CD14-positive monocyte (primary cell): ENCODE measurements around the gene CIITA. TPM values are rescaled to one million over a fixed set of nuclear protein-coding genes. Genes with fewer than 3 reads are reported as not detected.

ENCODE experiments used
- DNase-seq, 3 donors: peaks; one replicate each; pipeline ENCODE4 v3.0.0-alpha.2; 2011 to 2022
- H2AFZ ChIP-seq: 2 replicates; pipeline ENCODE4 v1.6.0; 2012; ENCODE audit warnings: mild to moderate bottlenecking, low read depth, low read length, inconsistent platforms; ENCODE audit not compliant: insufficient read depth, poor library complexity, severe bottlenecking
- H3K27ac ChIP-seq, 2 donors: 1 replicate in 1 of 2; 2 replicates in 1 of 2; pipeline ENCODE4 v1.5.1; 2012 to 2013; ENCODE audit warnings: low read length in 2 of 2, control low read depth in 1 of 2, inconsistent platforms in 1 of 2, low read depth in 1 of 2, mild to moderate bottlenecking in 1 of 2
- H3K27me3 ChIP-seq, 2 donors: one replicate each; pipeline versions ENCODE4 v1.6.0 to v1.6.1; 2011 to 2013; ENCODE audit warnings: low read length in 2 of 2; ENCODE audit not compliant: control insufficient read depth in 2 of 2, insufficient read depth in 2 of 2
- H3K36me3 ChIP-seq, 2 donors: replicated peaks in 1 of 2; 1 replicate in 1 of 2; 2 replicates in 1 of 2; pipeline versions ENCODE4 v1.5.1 to v1.6.1; 2012 to 2013; ENCODE audit warnings: low read length in 2 of 2, control low read depth in 1 of 2, inconsistent platforms in 1 of 2, mild to moderate bottlenecking in 1 of 2; ENCODE audit not compliant: insufficient read depth in 2 of 2, control insufficient read depth in 1 of 2
- H3K4me1 ChIP-seq, 2 donors: 1 replicate in 1 of 2; 2 replicates in 1 of 2; pipeline versions ENCODE4 v1.5.1 to v1.6.1; 2012 to 2013; ENCODE audit warnings: low read length in 2 of 2, control low read depth in 1 of 2, inconsistent platforms in 1 of 2, mild to moderate bottlenecking in 1 of 2, moderate library complexity in 1 of 2; ENCODE audit not compliant: insufficient read depth in 2 of 2, control insufficient read depth in 1 of 2
- H3K4me2 ChIP-seq: replicated peaks from 2 replicates; pipeline ENCODE3; 2012; ENCODE audit warnings: low read length, moderate library complexity, mild to moderate bottlenecking; ENCODE audit not compliant: poor library complexity, severe bottlenecking; ENCODE audit errors: extremely low read depth
- H3K4me3 ChIP-seq, 3 experiments: fragments of 200-600 bp in 1 of 3; sonication (generic) in 1 of 3; replicated peaks in 1 of 3; 1 replicate in 2 of 3; 2 replicates in 1 of 3; pipeline ENCODE4 v1.5.1; 2011 to 2013; ENCODE audit warnings: low read length in 3 of 3, mild to moderate bottlenecking in 3 of 3, control low read depth in 2 of 3, low read depth in 2 of 3, inconsistent platforms in 1 of 3, moderate library complexity in 1 of 3
- H3K79me2 ChIP-seq: 2 replicates; pipeline ENCODE4 v1.6.0; 2012; ENCODE audit warnings: mild to moderate bottlenecking, control low read depth, inconsistent platforms, low read length, moderate library complexity; ENCODE audit not compliant: insufficient read depth
- H3K9ac ChIP-seq: 2 replicates; pipeline ENCODE4 v1.6.0; 2017; ENCODE audit warnings: low read length, mild to moderate bottlenecking; ENCODE audit not compliant: insufficient read depth, poor library complexity, severe bottlenecking
- H3K9me3 ChIP-seq, 2 donors: replicated peaks in 1 of 2; 1 replicate in 1 of 2; 2 replicates in 1 of 2; pipeline versions ENCODE4 v1.5.1 to v1.6.1; 2012 to 2013; ENCODE audit warnings: low read length in 2 of 2, control low read depth in 1 of 2; ENCODE audit not compliant: control insufficient read depth in 1 of 2, insufficient read depth in 1 of 2
- H4K20me1 ChIP-seq: 2 replicates; pipeline ENCODE4 v1.6.0; 2012; ENCODE audit warnings: mild to moderate bottlenecking, low read length, control low read depth, moderate library complexity; ENCODE audit not compliant: insufficient read depth
- H3K27ac Mint-ChIP-seq, 7 donors: one replicate each; pipeline ENCODE4 v1.8.0; 2020; ENCODE audit warnings: mild to moderate bottlenecking in 7 of 7, mixed read lengths in 7 of 7, moderate library complexity in 6 of 7, inconsistent platforms in 2 of 7
- H3K27me3 Mint-ChIP-seq, 3 donors: one replicate each; pipeline ENCODE4 v1.8.0; 2021 to 2022; ENCODE audit warnings: low read depth in 3 of 3, mild to moderate bottlenecking in 3 of 3, mixed read lengths in 3 of 3, moderate library complexity in 3 of 3, inconsistent platforms in 1 of 3
- H3K36me3 Mint-ChIP-seq, 2 donors: one replicate each; pipeline ENCODE4 v1.8.0; 2020; ENCODE audit warnings: mixed read lengths in 2 of 2, inconsistent platforms in 1 of 2, mild to moderate bottlenecking in 1 of 2
- H3K4me1 Mint-ChIP-seq: one replicate; pipeline ENCODE4 v1.8.0; 2020; ENCODE audit warnings: mild to moderate bottlenecking, mixed read lengths
- H3K4me3 Mint-ChIP-seq, 2 donors: one replicate each; pipeline ENCODE4 v1.8.0; 2020; ENCODE audit warnings: mild to moderate bottlenecking in 2 of 2, mixed read lengths in 2 of 2, moderate library complexity in 1 of 2
- H3K9me3 Mint-ChIP-seq, 7 donors: one replicate each; pipeline ENCODE4 v1.8.0; 2020 to 2022; ENCODE audit warnings: mixed read lengths in 7 of 7, mild to moderate bottlenecking in 6 of 7, moderate library complexity in 6 of 7, inconsistent platforms in 2 of 7
- CTCF ChIP-seq: fragments of 200-600 bp; IDR thresholded peaks from one replicate; pipeline ENCODE4 v1.8.0; 2022; ENCODE audit warnings: antibody characterized with exemption, mild to moderate bottlenecking
- WGBS: methylation state at CpG from one replicate; pipeline ENCODE4 v1.1.5; 2013; ENCODE audit warnings: missing lambda C conversion rate; ENCODE audit not compliant: insufficient coverage; 5-methylcytosine and 5-hydroxymethylcytosine counted together
- intact Hi-C, 2 donors: fragments of 100-400 bp; cut with micrococcal nuclease; formaldehyde crosslinking; loops; one replicate each; pipeline versions ENCODE4 v1.15.0 to v1.15.1; 2023
- polyA plus RNA-seq, 3 donors: library from polyadenylated mRNA; depleted of rRNA in 1 of 3; unstranded in 2 of 3; stranded (reverse) in 1 of 3; fragments of 300-500 nt in 2 of 3; fragments of >200 nt in 1 of 3; fragmentation: Illumina TruSeq in 2 of 3; gene quantifications; 1 replicate in 2 of 3; 2 replicates in 1 of 3; pipeline ENCODE4 v1.2.3, GENCODE V29; 2012 to 2021

The CIITA gene
- polyA plus RNA-seq, 3 donors = 15.6 to 178 (median 22.1) TPM

- H3K4me1 ChIP-seq = peaks cover 6 to 12% of the 10 kb centered on the region in 2 donors
- no peak overlapping the region for H3K4me2 ChIP-seq
- H3K9me3 Mint-ChIP-seq = no peaks in the 10 kb centered on the region
Measured at GRCh38 chr16:10916534-10916933, 39.5 kb downstream of the CIITA start.

GRCh38 chr16:10918294-10919002 is 41.4 kb downstream of the CIITA start:
- Histone ChIP-seq H3K36me3 (peaks cover 93 to 100% of the 10 kb centered on the region in 2 donors), H3K27me3 (no peaks in the 10 kb centered on the region), H3K4me2 (no peak overlapping the region), H4K20me1 (peaks cover 91% of the 10 kb centered on the region), H3K4me3 (no peak overlapping the region), H3K79me2 (no peaks in the 10 kb centered on the region), H3K27ac (peak overlapping the region in 1 of 2 donors; percentile 60), H3K9me3 (no peaks in the 10 kb centered on the region), H2AFZ (no peak overlapping the region), H3K9ac (no peak overlapping the region), H3K4me1 (peaks cover 9 to 14% of the 10 kb centered on the region in 2 donors)
- peak overlapping the region in 5 of 7 donors; percentile 16 to 79 (median 70) for H3K27ac Mint-ChIP-seq
- no peaks in the 10 kb centered on the region for H3K27me3 Mint-ChIP-seq
- peak; percentile 90 for TF ChIP-seq CTCF
- peaks cover 17% of the 10 kb centered on the region for H3K4me1 Mint-ChIP-seq
- H3K4me3 Mint-ChIP-seq = no peak overlapping the region
- WGBS = 40% methylated on average over 13 of the region's 21 CpGs
- peaks cover 79 to 99% of the 10 kb centered on the region in 2 donors for H3K36me3 Mint-ChIP-seq
- intact Hi-C loops = loop anchor here in 1 of 2 donors (2.0 to 5.0 kb wide), 2 partner anchors 404 to 661 kb away; no protein-coding TSS in a partner anchor
- no peaks in the 10 kb centered on the region for H3K9me3 Mint-ChIP-seq
- DNase-seq = peak; percentile 80 to 89 (median 82)

More at GRCh38 chr16:10916534-10916933, 39.5 kb downstream of the CIITA start:
- peak overlapping the region in 2 of 7 donors; percentile 38 to 86 for H3K27ac Mint-ChIP-seq
- TF ChIP-seq CTCF = no peak
- H4K20me1 ChIP-seq = peaks cover 88% of the 10 kb centered on the region
- DNase-seq = no peak
- peaks cover 16% of the 10 kb centered on the region for H3K4me1 Mint-ChIP-seq
- H3K27me3 Mint-ChIP-seq = no peaks in the 10 kb centered on the region
- no peak overlapping the region for H2AFZ ChIP-seq
- no peaks in the 10 kb centered on the region for H3K9me3 ChIP-seq
- no peaks in the 10 kb centered on the region for H3K27me3 ChIP-seq
- no peaks in the 10 kb centered on the region for H3K79me2 ChIP-seq
- peak overlapping the region in 1 of 2 donors; percentile 59 for H3K27ac ChIP-seq
- 60% methylated on average over 3 of the region's 3 CpGs for WGBS
- H3K4me3 ChIP-seq = no peak overlapping the region
- intact Hi-C loops = loop anchor here in 1 of 2 donors (5.0 kb wide), 1 partner anchor 659 kb away; no protein-coding TSS in a partner anchor
- no peak overlapping the region for H3K9ac ChIP-seq
- H3K36me3 Mint-ChIP-seq = peaks cover 83 to 97% of the 10 kb centered on the region in 2 donors
- H3K36me3 ChIP-seq = peaks cover 91 to 100% of the 10 kb centered on the region in 2 donors
- no peak overlapping the region for H3K4me3 Mint-ChIP-seq
